Hepatocyte (in vitro differentiated cells): ENCODE data around the gene SMIM12. TPM values are rescaled to one million over a fixed set of nuclear protein-coding genes. Genes with fewer than 3 reads are reported as not detected.

ENCODE experiments used
- DNase-seq: peaks from one replicate; pipeline ENCODE4 v3.0.0-alpha.2; 2016; ENCODE audit warnings: low spot score
- H2AFZ ChIP-seq: fragments of 200-600 bp; sonication (generic); 2 replicates; pipeline ENCODE4 v1.6.0; 2016; ENCODE audit warnings: antibody characterized with exemption, mild to moderate bottlenecking
- H3K27ac ChIP-seq: fragments of 200-600 bp; sonication (generic); 2 replicates; pipeline ENCODE4 v1.5.1; 2016; ENCODE audit warnings: mild to moderate bottlenecking
- H3K27me3 ChIP-seq: fragments of 200-600 bp; sonication (generic); 2 replicates; pipeline ENCODE4 v1.6.1; 2016
- H3K36me3 ChIP-seq: fragments of 200-600 bp; sonication (generic); replicated peaks from 2 replicates; pipeline ENCODE4 v1.5.1; 2016; ENCODE audit warnings: low read depth; ENCODE audit not compliant: insufficient read depth
- H3K4me1 ChIP-seq: fragments of 200-600 bp; sonication (generic); 2 replicates; pipeline ENCODE4 v1.5.1; 2016; ENCODE audit warnings: mild to moderate bottlenecking, moderate library complexity; ENCODE audit not compliant: insufficient read depth
- H3K4me2 ChIP-seq: fragments of 200-600 bp; sonication (generic); 2 replicates; pipeline ENCODE4 v1.6.0; 2016
- H3K4me3 ChIP-seq: fragments of 200-600 bp; sonication (generic); 2 replicates; pipeline ENCODE4 v1.5.1; 2016; ENCODE audit warnings: mild to moderate bottlenecking
- H3K79me2 ChIP-seq: fragments of 200-600 bp; sonication (generic); 2 replicates; pipeline ENCODE4 v1.6.0; 2017; ENCODE audit warnings: mild to moderate bottlenecking
- H3K9me2 ChIP-seq: fragments of 200-600 bp; sonication (generic); replicated peaks from 2 replicates; pipeline ENCODE4 v1.6.0; 2017; ENCODE audit warnings: mild to moderate bottlenecking; ENCODE audit not compliant: insufficient read depth
- H3K9me3 ChIP-seq: fragments of 200-600 bp; sonication (generic); 2 replicates; pipeline ENCODE4 v1.5.1; 2016; ENCODE audit warnings: low read depth, mild to moderate bottlenecking
- H4K20me1 ChIP-seq: fragments of 200-600 bp; sonication (generic); 2 replicates; pipeline ENCODE4 v1.6.0; 2016; ENCODE audit warnings: mild to moderate bottlenecking; ENCODE audit not compliant: insufficient read depth, poor library complexity, severe bottlenecking
- CTCF ChIP-seq: fragments of 200-600 bp; sonication (generic); IDR thresholded peaks from 2 replicates; pipeline ENCODE4 v1.5.1; 2016; ENCODE audit warnings: antibody characterized with exemption, mild to moderate bottlenecking; ENCODE audit not compliant: poor library complexity
- EZH2 ChIP-seq: fragments of 200-600 bp; sonication (generic); IDR thresholded peaks from 2 replicates; pipeline ENCODE4 v1.6.1; 2016; ENCODE audit warnings: antibody characterized with exemption, mild to moderate bottlenecking, borderline replicate concordance
- EZH2phosphoT487 ChIP-seq: fragments of 200-600 bp; sonication (generic); IDR thresholded peaks from one replicate; pipeline ENCODE4 v1.6.1; 2018; ENCODE audit warnings: antibody characterized with exemption, mild to moderate bottlenecking, low read depth, moderate library complexity; ENCODE audit not compliant: unreplicated experiment, severe bottlenecking
- WGBS: methylation state at CpG from one replicate; pipeline ENCODE4 v1.1.6; 2016; ENCODE audit warnings: low lambda C conversion rate; ENCODE audit errors: missing lambda C conversion rate; 5-methylcytosine and 5-hydroxymethylcytosine counted together
- polyA plus RNA-seq: library from polyadenylated mRNA; unstranded; fragments of >200 nt; fragmentation: Nextera tagmentation; extraction: Ambion mirVana; gene quantifications from 2 replicates; pipeline ENCODE4 v1.2.1, GENCODE V29; 2016
- total RNA-seq: library from RNA; depleted of rRNA; stranded (reverse); fragments of >200 nt; gene quantifications from 2 replicates; pipeline ENCODE4 v1.2.3, GENCODE V29; 2014

Gene SMIM12
- total and polyA plus RNA-seq, 2 experiments from 2014 or later: 21.9 to 53.8 TPM

- H3K4me1 ChIP-seq: no peaks in the 10 kb centered on the region
- H3K4me3 ChIP-seq: no peak overlapping the region
- H3K9me3 ChIP-seq: no peaks in the 10 kb centered on the region
- no peaks in the 10 kb centered on the region for H3K9me2 ChIP-seq
- H2AFZ ChIP-seq: no peak overlapping the region
- DNase-seq: no peak
- TF ChIP-seq CTCF: no peak
- TF ChIP-seq EZH2phosphoT487: no peak
- TF ChIP-seq EZH2: no peak
- H4K20me1 ChIP-seq: no peaks in the 10 kb centered on the region
- no peak overlapping the region for H3K27ac ChIP-seq
- H3K79me2 ChIP-seq: no peaks in the 10 kb centered on the region
- H3K36me3 ChIP-seq: no peaks in the 10 kb centered on the region
- H3K27me3 ChIP-seq: peaks cover 26% of the 10 kb centered on the region
- WGBS: 62% methylated on average over 9 of the region's 9 CpGs
- H3K4me2 ChIP-seq: no peak overlapping the region
These were observed 19.7 kb upstream of the SMIM12 start for GRCh38 chr1:34879230-34879629.

- no peaks in the 10 kb centered on the region for H3K4me1 ChIP-seq
- no peak overlapping the region for H3K4me3 ChIP-seq
- no peaks in the 10 kb centered on the region for H3K9me2 ChIP-seq
- no peaks in the 10 kb centered on the region for H4K20me1 ChIP-seq
- H3K27ac ChIP-seq: no peak overlapping the region
- TF ChIP-seq EZH2 (no peak), EZH2phosphoT487 (no peak), CTCF (no peak)
- H3K27me3 ChIP-seq: peaks cover 27% of the 10 kb centered on the region
- no peaks in the 10 kb centered on the region for H3K9me3 ChIP-seq
- no peak overlapping the region for H2AFZ ChIP-seq
- WGBS: 79% methylated on average over 7 of the region's 7 CpGs
- DNase-seq: no peak
- H3K4me2 ChIP-seq: no peak overlapping the region
- no peaks in the 10 kb centered on the region for H3K79me2 ChIP-seq
- H3K36me3 ChIP-seq: no peaks in the 10 kb centered on the region
These were observed 16.9 kb upstream of the SMIM12 start for GRCh38 chr1:34876406-34876805.

GRCh38 chr1:34874296-34874952, 14.9 kb upstream of the SMIM12 start:
- no peaks in the 10 kb centered on the region for H3K9me2 ChIP-seq
- H3K79me2 ChIP-seq: no peaks in the 10 kb centered on the region
- no peak for DNase-seq
- no peak overlapping the region for H3K4me3 ChIP-seq
- H3K36me3 ChIP-seq: no peaks in the 10 kb centered on the region
- H2AFZ ChIP-seq: no peak overlapping the region
- 77% methylated on average over 4 of the region's 4 CpGs for WGBS
- no peak overlapping the region for H3K4me2 ChIP-seq
- TF ChIP-seq EZH2 (no peak), EZH2phosphoT487 (no peak), CTCF (no peak)
- no peaks in the 10 kb centered on the region for H3K4me1 ChIP-seq
- peaks cover 27% of the 10 kb centered on the region for H3K27me3 ChIP-seq
- no peak overlapping the region for H3K27ac ChIP-seq
- H3K9me3 ChIP-seq: no peaks in the 10 kb centered on the region
- H4K20me1 ChIP-seq: no peaks in the 10 kb centered on the region

GRCh38 chr1:34872133-34872503, 12.6 kb upstream of the SMIM12 start:
- Histone ChIP-seq H3K4me3 (no peak overlapping the region), H3K36me3 (no peaks in the 10 kb centered on the region), H3K4me1 (no peaks in the 10 kb centered on the region), H3K27me3 (peaks cover 23% of the 10 kb centered on the region), H4K20me1 (no peaks in the 10 kb centered on the region), H2AFZ (no peak overlapping the region), H3K9me2 (no peaks in the 10 kb centered on the region), H3K79me2 (no peaks in the 10 kb centered on the region), H3K9me3 (no peaks in the 10 kb centered on the region), H3K4me2 (no peak overlapping the region), H3K27ac (no peak overlapping the region)
- DNase-seq: no peak
- 86% methylated on average over 4 of the region's 4 CpGs for WGBS
- no peak for TF ChIP-seq CTCF
- TF ChIP-seq EZH2: no peak
- TF ChIP-seq EZH2phosphoT487: no peak
